Astrocyte (in vitro differentiated cells and primary cell): Measurements from ENCODE around the gene RTEL1. TPM values are rescaled to one million over a fixed set of nuclear protein-coding genes. Genes with fewer than 3 reads are reported as not detected.

Experiments used
- DNase-seq: peaks from one replicate; pipeline ENCODE4 v3.0.0-alpha.2; 2010; ENCODE audit warnings: low read depth
- FAIRE-seq: peaks from 2 replicates; lab custom pipeline; 2011; peaks lifted over from hg19 to GRCh38; lab: Jason Lieb, UNC
- H2AFZ ChIP-seq: 2 replicates; pipeline ENCODE4 v1.6.0; 2012; ENCODE audit warnings: low read depth, low read length, inconsistent platforms
- H3K27ac ChIP-seq: 2 replicates; pipeline ENCODE4 v1.5.1; 2011; ENCODE audit warnings: low read depth, low read length, inconsistent platforms
- H3K27me3 ChIP-seq: 2 replicates; pipeline ENCODE4 v1.6.0; 2011; ENCODE audit warnings: low read length, inconsistent platforms; ENCODE audit not compliant: insufficient read depth
- H3K36me3 ChIP-seq: 2 replicates; pipeline ENCODE4 v1.5.1; 2011; ENCODE audit warnings: low read length, inconsistent platforms; ENCODE audit not compliant: insufficient read depth
- H3K4me1 ChIP-seq: 2 replicates; pipeline ENCODE4 v1.5.1; 2011; ENCODE audit warnings: low read length, inconsistent platforms; ENCODE audit not compliant: insufficient read depth
- H3K4me2 ChIP-seq: 2 replicates; pipeline ENCODE4 v1.6.0; 2012; ENCODE audit warnings: low read length, inconsistent platforms
- H3K4me3 ChIP-seq: 2 replicates; pipeline ENCODE4 v1.5.1; 2011; ENCODE audit warnings: low read depth, mild to moderate bottlenecking, low read length, inconsistent platforms; ENCODE audit not compliant: insufficient read depth
- H3K79me2 ChIP-seq: 2 replicates; pipeline ENCODE4 v1.6.0; 2012; ENCODE audit warnings: mild to moderate bottlenecking, low read length, inconsistent platforms; ENCODE audit not compliant: insufficient read depth
- H3K9ac ChIP-seq: 2 replicates; pipeline ENCODE4 v1.6.0; 2012; ENCODE audit warnings: mild to moderate bottlenecking, low read length, inconsistent platforms
- H3K9me3 ChIP-seq: 2 replicates; pipeline ENCODE4 v1.5.1; 2012; ENCODE audit warnings: low read depth, mild to moderate bottlenecking, low read length, inconsistent platforms; ENCODE audit not compliant: insufficient read depth
- H4K20me1 ChIP-seq: 2 replicates; pipeline ENCODE4 v1.6.0; 2012; ENCODE audit warnings: low read length, inconsistent platforms; ENCODE audit not compliant: insufficient read depth
- H3K27ac Mint-ChIP-seq: one replicate; pipeline ENCODE4 v1.8.0; 2021; ENCODE audit warnings: mild to moderate bottlenecking, mixed read lengths; ENCODE audit not compliant: unreplicated experiment
- H3K27me3 Mint-ChIP-seq: one replicate; pipeline ENCODE4 v1.8.0; 2021; ENCODE audit warnings: low read depth, mixed read lengths; ENCODE audit not compliant: unreplicated experiment
- H3K36me3 Mint-ChIP-seq: one replicate; pipeline ENCODE4 v1.8.0; 2021; ENCODE audit warnings: low read depth, mixed read lengths; ENCODE audit not compliant: unreplicated experiment
- H3K4me1 Mint-ChIP-seq: one replicate; pipeline ENCODE4 v1.8.0; 2021; ENCODE audit warnings: low read depth, mixed read lengths; ENCODE audit not compliant: unreplicated experiment
- H3K4me3 Mint-ChIP-seq: one replicate; pipeline ENCODE4 v1.8.0; 2021; ENCODE audit warnings: mild to moderate bottlenecking, moderate library complexity, mixed read lengths; ENCODE audit not compliant: unreplicated experiment
- H3K9me3 Mint-ChIP-seq: one replicate; pipeline ENCODE4 v1.8.0; 2021; ENCODE audit warnings: mild to moderate bottlenecking, mixed read lengths; ENCODE audit not compliant: unreplicated experiment
- EZH2 ChIP-seq: IDR thresholded peaks from 2 replicates; pipeline ENCODE4 v1.6.1; 2012; ENCODE audit warnings: mild to moderate bottlenecking, low read length, inconsistent platforms; ENCODE audit not compliant: insufficient read depth
- total RNA-seq: library from RNA; stranded (reverse); gene quantifications from 2 replicates; pipeline ENCODE4 v1.2.1, GENCODE V29; 2021
- TF ChIP-seq, protein P1 (sequence below): IDR thresholded peaks from 2 replicates; pipeline ENCODE4 v1.5.1; 2011; ENCODE audit warnings: low read depth, mild to moderate bottlenecking, inconsistent platforms, low read length, moderate library complexity; ENCODE audit not compliant: insufficient read depth

Gene RTEL1
- total RNA-seq, 1 donor from 2014 or later: 15.5 TPM

DNA sequence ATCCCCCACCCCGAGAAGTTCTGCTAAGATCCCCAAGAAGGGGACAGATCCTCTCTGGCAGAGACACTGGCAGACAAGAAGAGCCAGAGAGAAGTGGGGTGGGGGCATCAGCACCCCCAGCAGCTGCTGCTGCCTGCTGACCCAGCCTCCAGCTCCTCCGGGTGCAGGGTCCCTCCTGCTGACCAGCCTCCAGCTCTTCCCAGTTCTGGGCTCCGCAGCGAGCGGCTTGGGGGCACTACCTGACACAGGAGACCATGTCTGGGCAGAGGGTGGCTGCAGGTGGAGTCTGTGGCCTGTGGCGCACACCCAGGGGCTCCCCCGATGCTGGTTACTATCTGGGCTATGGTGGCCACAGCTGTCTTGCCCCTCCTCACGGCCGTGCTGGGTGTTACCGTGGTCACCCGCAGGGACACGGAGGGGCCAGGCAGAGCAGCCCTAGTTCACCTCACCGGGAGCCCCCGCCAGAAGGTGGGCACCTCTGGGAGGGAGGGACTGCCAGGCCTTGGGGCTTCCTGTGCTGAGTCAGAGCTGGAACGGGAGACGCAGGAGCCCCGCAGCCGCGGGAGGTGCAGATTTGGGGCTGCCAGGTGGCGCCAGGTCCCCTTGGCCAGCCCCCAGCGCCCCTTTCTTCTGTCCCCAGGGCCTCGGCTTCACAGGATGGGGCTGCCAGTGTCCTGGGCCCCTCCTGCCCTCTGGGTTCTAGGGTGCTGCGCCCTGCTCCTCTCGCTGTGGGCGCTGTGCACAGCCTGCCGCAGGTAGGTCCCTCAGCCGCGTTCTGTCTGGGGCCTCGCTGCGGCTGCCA is 79.0 kb downstream of the RTEL1 start:
- H3K4me1 ChIP-seq: peaks cover 15% of the 10 kb centered on the region
- no peak for DNase-seq
- H3K4me1 Mint-ChIP-seq: no peaks in the 10 kb centered on the region
- no peaks in the 10 kb centered on the region for H3K27me3 Mint-ChIP-seq
- H2AFZ ChIP-seq: no peak overlapping the region
- peaks cover 52% of the 10 kb centered on the region for H4K20me1 ChIP-seq
- H3K9me3 ChIP-seq: no peaks in the 10 kb centered on the region
- FAIRE-seq: no peak
- H3K36me3 ChIP-seq: no peaks in the 10 kb centered on the region
- H3K4me2 ChIP-seq: no peak overlapping the region
- TF ChIP-seq EZH2: no peak
- TF ChIP-seq, protein P1, sequence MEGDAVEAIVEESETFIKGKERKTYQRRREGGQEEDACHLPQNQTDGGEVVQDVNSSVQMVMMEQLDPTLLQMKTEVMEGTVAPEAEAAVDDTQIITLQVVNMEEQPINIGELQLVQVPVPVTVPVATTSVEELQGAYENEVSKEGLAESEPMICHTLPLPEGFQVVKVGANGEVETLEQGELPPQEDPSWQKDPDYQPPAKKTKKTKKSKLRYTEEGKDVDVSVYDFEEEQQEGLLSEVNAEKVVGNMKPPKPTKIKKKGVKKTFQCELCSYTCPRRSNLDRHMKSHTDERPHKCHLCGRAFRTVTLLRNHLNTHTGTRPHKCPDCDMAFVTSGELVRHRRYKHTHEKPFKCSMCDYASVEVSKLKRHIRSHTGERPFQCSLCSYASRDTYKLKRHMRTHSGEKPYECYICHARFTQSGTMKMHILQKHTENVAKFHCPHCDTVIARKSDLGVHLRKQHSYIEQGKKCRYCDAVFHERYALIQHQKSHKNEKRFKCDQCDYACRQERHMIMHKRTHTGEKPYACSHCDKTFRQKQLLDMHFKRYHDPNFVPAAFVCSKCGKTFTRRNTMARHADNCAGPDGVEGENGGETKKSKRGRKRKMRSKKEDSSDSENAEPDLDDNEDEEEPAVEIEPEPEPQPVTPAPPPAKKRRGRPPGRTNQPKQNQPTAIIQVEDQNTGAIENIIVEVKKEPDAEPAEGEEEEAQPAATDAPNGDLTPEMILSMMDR: no peak
- no peaks in the 10 kb centered on the region for H3K27me3 ChIP-seq
- H3K4me3 ChIP-seq: no peak overlapping the region
- peaks cover 12% of the 10 kb centered on the region for H3K36me3 Mint-ChIP-seq
- no peak overlapping the region for H3K27ac Mint-ChIP-seq
- H3K27ac ChIP-seq: no peak overlapping the region
- H3K9ac ChIP-seq: no peak overlapping the region
- no peak overlapping the region for H3K4me3 Mint-ChIP-seq
- H3K79me2 ChIP-seq: peaks cover 16% of the 10 kb centered on the region
- H3K9me3 Mint-ChIP-seq: no peaks in the 10 kb centered on the region

DNA sequence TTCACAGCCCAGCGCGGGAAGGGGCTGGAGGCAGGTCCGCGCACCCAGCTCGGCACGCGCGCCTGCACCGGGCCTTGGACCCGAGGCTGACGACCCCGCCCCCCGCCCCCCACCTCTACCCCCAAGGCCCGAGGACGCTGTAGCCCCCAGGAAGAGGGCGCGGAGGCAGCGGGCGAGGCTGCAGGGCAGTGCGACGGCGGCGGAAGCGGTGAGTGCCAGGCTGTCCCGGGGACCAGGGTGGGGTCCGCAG is 79.5 kb downstream of the RTEL1 start:
- Mint-ChIP-seq H3K27ac (no peak overlapping the region), H3K9me3 (no peaks in the 10 kb centered on the region), H3K4me3 (no peak overlapping the region), H3K4me1 (no peaks in the 10 kb centered on the region), H3K36me3 (peaks cover 12% of the 10 kb centered on the region), H3K27me3 (no peaks in the 10 kb centered on the region)
- Histone ChIP-seq H3K9me3 (no peaks in the 10 kb centered on the region), H2AFZ (no peak overlapping the region), H3K79me2 (peaks cover 12% of the 10 kb centered on the region), H3K4me1 (peaks cover 15% of the 10 kb centered on the region), H3K27ac (no peak overlapping the region), H4K20me1 (peaks cover 47% of the 10 kb centered on the region), H3K4me2 (no peak overlapping the region), H3K27me3 (no peaks in the 10 kb centered on the region), H3K36me3 (no peaks in the 10 kb centered on the region), H3K9ac (no peak overlapping the region), H3K4me3 (no peak overlapping the region)
- FAIRE-seq: no peak
- DNase-seq: no peak
- no peak for TF ChIP-seq EZH2
- TF ChIP-seq, protein P1: no peak

DNA sequence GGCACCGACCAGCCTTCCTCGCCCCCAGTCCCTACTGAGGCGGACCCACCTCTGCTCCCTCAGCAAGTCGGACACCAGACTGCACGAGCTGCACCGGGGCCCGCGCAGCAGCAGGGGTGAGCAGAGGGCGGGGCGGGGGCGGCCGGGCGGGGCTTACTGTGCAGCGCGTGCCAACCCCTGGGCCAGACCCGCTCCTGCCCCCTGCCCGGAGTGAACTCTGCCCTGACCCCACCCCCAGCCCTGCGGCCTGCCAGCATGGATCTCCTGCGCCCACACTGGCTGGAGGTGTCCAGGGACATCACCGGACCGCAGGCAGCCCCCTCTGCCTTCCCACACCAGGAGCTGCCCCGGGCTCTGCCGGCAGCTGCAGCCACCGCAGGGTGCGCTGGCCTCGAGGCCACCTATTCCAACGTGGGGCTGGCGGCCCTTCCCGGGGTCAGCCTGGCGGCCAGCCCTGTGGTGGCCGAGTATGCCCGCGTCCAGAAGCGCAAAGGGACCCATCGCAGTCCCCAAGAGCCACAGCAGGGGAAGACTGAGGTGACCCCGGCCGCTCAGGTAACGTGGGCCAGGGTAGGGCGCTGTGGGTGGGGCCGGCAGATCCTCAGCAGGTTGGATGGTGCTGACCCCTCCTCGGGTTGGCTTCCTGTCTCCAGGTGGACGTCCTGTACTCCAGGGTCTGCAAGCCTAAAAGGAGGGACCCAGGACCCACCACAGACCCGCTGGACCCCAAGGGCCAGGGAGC is 80.0 kb downstream of the RTEL1 start:
- Histone ChIP-seq H2AFZ (no peak overlapping the region), H3K9ac (no peak overlapping the region), H3K9me3 (no peaks in the 10 kb centered on the region), H3K4me2 (no peak overlapping the region), H3K27me3 (no peaks in the 10 kb centered on the region), H4K20me1 (peaks cover 42% of the 10 kb centered on the region), H3K4me1 (peaks cover 15% of the 10 kb centered on the region), H3K27ac (no peak overlapping the region), H3K36me3 (no peaks in the 10 kb centered on the region), H3K79me2 (peaks cover 8% of the 10 kb centered on the region), H3K4me3 (no peak overlapping the region)
- Mint-ChIP-seq H3K27ac (no peak overlapping the region), H3K9me3 (no peaks in the 10 kb centered on the region), H3K27me3 (no peaks in the 10 kb centered on the region), H3K36me3 (peaks cover 12% of the 10 kb centered on the region), H3K4me3 (no peak overlapping the region), H3K4me1 (no peaks in the 10 kb centered on the region)
- DNase-seq (no peak), FAIRE-seq (no peak)
- TF ChIP-seq, protein P1: no peak
- no peak for TF ChIP-seq EZH2
